Activated CD4-positive, alpha-beta T cell treated with anti-CD3 and anti-CD28 coated beads, Interleukin-2, amount 10 ng/mL, durations not matched to agents 24 days and 14 days (primary cell): Measurements from ENCODE around the gene ITGB7. TPM values are rescaled to one million over a fixed set of nuclear protein-coding genes. Genes with fewer than 3 reads are reported as not detected.

Experiments
- DNase-seq: peaks from one replicate; pipeline ENCODE4 v3.0.0; 2022
- H3K27ac Mint-ChIP-seq: one replicate; pipeline ENCODE4 v1.8.0; 2022; ENCODE audit warnings: mild to moderate bottlenecking, mixed read lengths
- H3K27me3 Mint-ChIP-seq: one replicate; pipeline ENCODE4 v1.8.0; 2022; ENCODE audit warnings: mixed read lengths
- H3K36me3 Mint-ChIP-seq: one replicate; pipeline ENCODE4 v1.8.0; 2022; ENCODE audit warnings: low read depth, mild to moderate bottlenecking, mixed read lengths
- H3K4me1 Mint-ChIP-seq: one replicate; pipeline ENCODE4 v1.8.0; 2021; ENCODE audit warnings: mixed read lengths
- H3K4me3 Mint-ChIP-seq: one replicate; pipeline ENCODE4 v1.8.0; 2022; ENCODE audit warnings: mild to moderate bottlenecking, moderate library complexity, mixed read lengths
- H3K9me3 Mint-ChIP-seq: one replicate; pipeline ENCODE4 v1.8.0; 2021; ENCODE audit warnings: mixed read lengths
- intact Hi-C: fragments of 100-400 bp; cut with micrococcal nuclease; formaldehyde crosslinking; loops from one replicate; pipeline ENCODE4 v1.15.1; 2023
- total RNA-seq: library from RNA; stranded (reverse); gene quantifications from 2 replicates; pipeline ENCODE4 v1.2.3, GENCODE V29; 2022

The ITGB7 gene
- total RNA-seq, 1 donor from 2014 or later = 239 TPM

GRCh38 chr12:53161119-53161911 lies 45.7 kb downstream of the ITGB7 start:
- H3K4me3 Mint-ChIP-seq = no peak overlapping the region
- H3K36me3 Mint-ChIP-seq = no peaks in the 10 kb centered on the region
- DNase-seq = no peak
- H3K9me3 Mint-ChIP-seq = no peaks in the 10 kb centered on the region
- H3K27me3 Mint-ChIP-seq = no peaks in the 10 kb centered on the region
- peaks cover 10% of the 10 kb centered on the region for H3K4me1 Mint-ChIP-seq
- H3K27ac Mint-ChIP-seq = no peak overlapping the region
- intact Hi-C loops = no loop called here

GRCh38 chr12:53160673-53161072 lies 46.4 kb downstream of the ITGB7 start:
- H3K27ac Mint-ChIP-seq = no peak overlapping the region
- H3K4me1 Mint-ChIP-seq = peaks cover 9% of the 10 kb centered on the region
- no peak overlapping the region for H3K4me3 Mint-ChIP-seq
- H3K36me3 Mint-ChIP-seq = no peaks in the 10 kb centered on the region
- no peak for DNase-seq
- H3K27me3 Mint-ChIP-seq = no peaks in the 10 kb centered on the region
- H3K9me3 Mint-ChIP-seq = no peaks in the 10 kb centered on the region
- intact Hi-C loops = no loop called here

- Mint-ChIP-seq H3K27ac (no peak overlapping the region), H3K4me3 (no peak overlapping the region), H3K36me3 (no peaks in the 10 kb centered on the region), H3K4me1 (peaks cover 9% of the 10 kb centered on the region), H3K27me3 (no peaks in the 10 kb centered on the region), H3K9me3 (no peaks in the 10 kb centered on the region)
- intact Hi-C loops = loop anchor here (1.0 to 5.0 kb wide), 9 partner anchors 30 to 185 kb away; partner anchors contain the start of genes AAAS, ESPL1 and PFDN5
- DNase-seq = no peak
Measured at GRCh38 chr12:53160000-53160399, 47.1 kb downstream of the ITGB7 start.

DNA sequence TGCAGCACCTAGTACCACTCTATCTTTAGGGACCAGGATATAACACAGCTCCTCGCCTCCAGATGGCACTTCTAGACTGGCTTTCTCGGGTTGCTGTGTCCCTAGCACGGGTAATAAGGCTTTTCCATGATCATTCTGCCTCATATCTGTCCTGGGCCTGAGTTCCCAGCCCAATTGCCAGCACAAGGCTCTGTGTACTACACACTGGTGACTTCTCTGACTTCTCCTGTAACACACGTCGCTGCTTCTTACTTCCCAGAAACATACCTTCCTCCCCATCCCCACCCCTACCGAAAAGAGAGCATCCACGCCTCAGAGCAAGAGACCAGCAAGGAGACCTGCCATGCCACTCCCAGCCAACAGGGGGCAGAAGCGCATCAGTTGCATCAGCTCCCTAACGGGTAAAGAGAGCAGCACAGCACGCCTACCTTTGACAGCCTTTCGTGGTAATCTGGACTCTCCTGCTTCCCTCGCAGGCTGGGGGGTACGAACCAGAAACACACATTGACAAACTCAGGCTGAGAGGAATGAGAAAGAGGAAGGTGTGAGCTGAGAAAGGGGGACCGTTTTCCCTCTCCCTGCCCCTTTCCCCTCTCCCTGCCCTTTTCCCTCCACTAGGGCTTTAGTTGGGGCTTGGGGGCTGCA lies 47.7 kb downstream of the ITGB7 start:
- H3K27ac Mint-ChIP-seq = peak overlapping the region; percentile 38
- H3K9me3 Mint-ChIP-seq = no peaks in the 10 kb centered on the region
- intact Hi-C loops = loop anchor here (1.0 to 5.0 kb wide), 9 partner anchors 31 to 186 kb away; partner anchors contain the start of genes AAAS, ESPL1 and PFDN5
- H3K36me3 Mint-ChIP-seq = no peaks in the 10 kb centered on the region
- H3K4me3 Mint-ChIP-seq = peak overlapping the region; percentile 8
- peaks cover 9% of the 10 kb centered on the region for H3K4me1 Mint-ChIP-seq
- peak; percentile 97 for DNase-seq
- no peaks in the 10 kb centered on the region for H3K27me3 Mint-ChIP-seq

DNA sequence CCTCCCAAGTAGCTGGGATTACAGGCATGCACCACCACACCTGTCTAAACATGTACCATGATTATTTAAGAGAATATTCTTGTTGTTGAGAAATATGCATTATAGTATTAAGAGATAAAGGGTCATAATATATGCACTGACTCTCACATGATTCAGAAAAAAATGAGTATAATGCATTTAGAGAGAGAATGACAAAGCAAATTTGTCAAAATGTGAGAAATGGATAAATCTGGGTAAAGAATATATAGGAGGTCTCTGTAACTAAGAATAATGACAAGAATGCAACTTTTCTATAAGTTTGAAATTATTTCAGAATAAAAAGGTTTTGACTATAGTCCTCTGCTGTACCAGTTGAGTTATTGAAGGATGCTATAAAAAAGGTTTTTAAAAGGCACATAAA lies 54.7 kb downstream of the ITGB7 start:
- no peak for DNase-seq
- no peaks in the 10 kb centered on the region for H3K36me3 Mint-ChIP-seq
- H3K4me3 Mint-ChIP-seq = no peak overlapping the region
- intact Hi-C loops = no loop called here
- H3K27me3 Mint-ChIP-seq = peaks cover 4% of the 10 kb centered on the region
- no peaks in the 10 kb centered on the region for H3K4me1 Mint-ChIP-seq
- H3K9me3 Mint-ChIP-seq = no peaks in the 10 kb centered on the region
- no peak overlapping the region for H3K27ac Mint-ChIP-seq

DNA sequence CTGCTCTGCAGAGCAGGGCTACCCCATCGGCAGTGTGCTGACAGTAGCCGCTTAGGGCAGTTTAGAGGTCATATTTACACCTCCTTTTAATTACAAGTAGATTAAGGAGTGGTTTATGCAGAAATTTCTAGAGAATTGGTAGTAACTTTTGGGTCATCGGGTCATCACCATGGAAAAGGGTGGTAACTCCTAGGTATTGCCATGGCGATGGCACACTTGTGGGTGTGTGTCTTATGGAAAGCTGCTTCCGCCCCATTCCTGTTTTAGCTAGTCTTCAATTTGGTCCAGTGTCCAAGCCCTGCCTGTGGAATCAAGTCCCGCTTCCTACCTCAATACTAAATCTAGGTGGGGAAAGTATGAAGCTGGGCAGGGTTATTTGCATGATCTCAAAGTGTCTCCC lies 56.0 kb downstream of the ITGB7 start:
- H3K9me3 Mint-ChIP-seq = no peaks in the 10 kb centered on the region
- no peak for DNase-seq
- H3K4me3 Mint-ChIP-seq = no peak overlapping the region
- no peak overlapping the region for H3K27ac Mint-ChIP-seq
- peaks cover 4% of the 10 kb centered on the region for H3K27me3 Mint-ChIP-seq
- intact Hi-C loops = no loop called here
- H3K4me1 Mint-ChIP-seq = no peaks in the 10 kb centered on the region
- no peaks in the 10 kb centered on the region for H3K36me3 Mint-ChIP-seq

DNA sequence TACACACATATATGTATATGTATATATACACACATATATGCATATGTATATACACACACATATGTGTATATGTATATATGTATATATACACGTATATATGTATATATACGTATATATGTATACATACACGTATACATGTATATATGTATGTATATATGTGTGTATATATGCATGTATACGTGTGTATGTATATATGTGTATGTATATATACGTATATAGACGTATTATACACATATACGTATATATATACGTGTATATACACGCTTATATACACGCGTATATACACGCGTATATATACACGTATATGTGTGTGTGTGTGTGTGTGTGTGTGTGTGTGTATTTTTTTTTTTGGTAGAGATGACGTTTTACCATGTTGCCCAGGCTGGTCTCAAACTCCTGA lies 59.4 kb downstream of the ITGB7 start:
- no peak overlapping the region for H3K27ac Mint-ChIP-seq
- H3K36me3 Mint-ChIP-seq = no peaks in the 10 kb centered on the region
- no peaks in the 10 kb centered on the region for H3K4me1 Mint-ChIP-seq
- H3K27me3 Mint-ChIP-seq = peaks cover 9% of the 10 kb centered on the region
- intact Hi-C loops = no loop called here
- no peak for DNase-seq
- H3K9me3 Mint-ChIP-seq = no peaks in the 10 kb centered on the region
- no peak overlapping the region for H3K4me3 Mint-ChIP-seq

DNA sequence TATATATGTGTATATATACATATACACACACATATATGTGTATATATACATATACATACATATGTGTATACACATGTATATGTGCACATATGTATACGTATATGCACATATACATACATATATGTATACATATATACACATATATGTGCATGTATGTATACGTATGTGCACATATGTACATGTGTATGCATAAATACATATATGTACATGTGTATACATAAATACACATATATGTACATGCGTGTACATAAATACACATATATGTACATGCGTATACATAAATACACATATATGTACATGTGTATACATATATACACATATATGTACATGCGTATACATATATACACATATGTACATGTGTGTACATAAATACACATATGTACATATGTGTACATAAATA lies 59.9 kb downstream of the ITGB7 start:
- Mint-ChIP-seq H3K4me3 (no peak overlapping the region), H3K27ac (no peak overlapping the region), H3K4me1 (no peaks in the 10 kb centered on the region), H3K27me3 (peaks cover 9% of the 10 kb centered on the region), H3K36me3 (no peaks in the 10 kb centered on the region), H3K9me3 (no peaks in the 10 kb centered on the region)
- no peak for DNase-seq
- intact Hi-C loops = no loop called here

- no peak overlapping the region for H3K4me3 Mint-ChIP-seq
- intact Hi-C loops = no loop called here
- H3K27ac Mint-ChIP-seq = no peak overlapping the region
- H3K4me1 Mint-ChIP-seq = no peaks in the 10 kb centered on the region
- H3K9me3 Mint-ChIP-seq = no peaks in the 10 kb centered on the region
- H3K27me3 Mint-ChIP-seq = peaks cover 6% of the 10 kb centered on the region
- no peaks in the 10 kb centered on the region for H3K36me3 Mint-ChIP-seq
- DNase-seq = no peak
Measured at GRCh38 chr12:53145383-53146260, 61.4 kb downstream of the ITGB7 start.

DNA sequence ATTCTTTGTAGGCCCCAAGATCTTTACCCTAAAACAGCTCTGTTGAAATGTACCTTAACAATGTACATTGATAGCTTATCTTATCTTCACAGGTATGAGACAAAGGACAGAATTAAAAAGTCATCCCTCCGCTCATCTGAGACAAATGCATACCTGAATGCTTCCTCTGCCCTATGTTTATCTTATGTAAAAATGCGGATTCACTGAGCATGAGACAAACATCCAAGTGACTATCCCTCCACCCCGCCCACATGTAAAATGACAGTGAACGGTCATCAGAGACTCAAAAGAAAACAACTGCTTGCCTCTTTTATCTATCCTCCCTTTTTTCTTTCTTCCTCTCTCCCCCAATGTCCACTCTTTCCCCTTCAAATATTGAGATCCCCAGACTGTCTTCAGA lies 63.7 kb downstream of the ITGB7 start:
- no peak overlapping the region for H3K4me3 Mint-ChIP-seq
- no peaks in the 10 kb centered on the region for H3K9me3 Mint-ChIP-seq
- DNase-seq = no peak
- no peaks in the 10 kb centered on the region for H3K4me1 Mint-ChIP-seq
- H3K27me3 Mint-ChIP-seq = peaks cover 6% of the 10 kb centered on the region
- intact Hi-C loops = no loop called here
- H3K27ac Mint-ChIP-seq = no peak overlapping the region
- H3K36me3 Mint-ChIP-seq = no peaks in the 10 kb centered on the region

Other genes with a start within 250 kb of the ITGB7 start
- gene EIF4B, start 200.8 kb downstream of the ITGB7 start, total RNA-seq = 500 and 521 TPM in 2 replicates
- 1.8 and 2.3 TPM in 2 replicates for gene TNS2, start 157.2 kb downstream of the ITGB7 start, total RNA-seq
- gene SPRYD3, start 127.9 kb downstream of the ITGB7 start, total RNA-seq = 35.6 TPM in 2 replicates
- gene IGFBP6, start 109.6 kb downstream of the ITGB7 start, total RNA-seq = not detected in 2 replicates
- gene SOAT2, start 103.8 kb downstream of the ITGB7 start, total RNA-seq = not detected in 2 replicates
- gene ZNF740, start 26.5 kb downstream of the ITGB7 start, total RNA-seq = 44.0 and 50.5 TPM in 2 replicates
- gene CSAD, start 26.3 kb downstream of the ITGB7 start, total RNA-seq = 21.6 and 25.6 TPM in 2 replicates
- gene RARG, start 25.0 kb upstream of the ITGB7 start, total RNA-seq = 57.2 and 58.5 TPM in 2 replicates
- 71.8 and 76.7 TPM in 2 replicates for gene ESPL1, start 61.0 kb upstream of the ITGB7 start, total RNA-seq
- gene PFDN5, start 88.3 kb upstream of the ITGB7 start, total RNA-seq = 319 and 342 TPM in 2 replicates
- 104 and 108 TPM in 2 replicates for gene MYG1, start 92.4 kb upstream of the ITGB7 start, total RNA-seq
- gene AAAS, start 114.4 kb upstream of the ITGB7 start, total RNA-seq = 86.7 and 91.1 TPM in 2 replicates
- not detected in 2 replicates for gene SP7, start 129.1 kb upstream of the ITGB7 start, total RNA-seq
- 67.7 and 69.2 TPM in 2 replicates for gene SP1, start 172.9 kb upstream of the ITGB7 start, total RNA-seq
- gene AMHR2, start 216.6 kb upstream of the ITGB7 start, total RNA-seq = 0.09 TPM in 1 of 2 replicates, not detected in the other
- gene PRR13, start 234.5 kb upstream of the ITGB7 start, total RNA-seq = 201 and 211 TPM in 2 replicates
- 942 and 960 TPM in 2 replicates for gene PCBP2, start 244.9 kb upstream of the ITGB7 start, total RNA-seq